ENCODE measurements around the gene GFAP.
A peak's percentile ranks its signal among the peaks of the same experiment; 100 is the strongest.

Gene GFAP

GRCh38 chr17:44900894-44901293, 14.4 kb downstream of the GFAP start:
- Histone ChIP-seq H3K9ac (ENCODE audit: low read length) (no peak overlapping the region), H3F3A (ENCODE audit: insufficient read depth, low read length) (no peaks in the 10 kb centered on the region), H3K79me2 (ENCODE audit: insufficient read depth, low read length) (peaks cover 24% of the 10 kb centered on the region), H3K4me2 (ENCODE audit: low read length) (no peak overlapping the region), H3K4me1 (ENCODE audit: insufficient read depth, low read length, severe bottlenecking) (peaks cover 16% of the 10 kb centered on the region), H3K27ac (ENCODE audit: low read depth, low read length, poor library complexity, severe bottlenecking) (no peak overlapping the region), H3K36me3 (ENCODE audit: insufficient read depth, low read length) (peaks cover 4% of the 10 kb centered on the region; the same call in 1 of the 2 replicates), H3K9me3 (ENCODE audit: low read length) (no peaks in the 10 kb centered on the region), H3K27me3 (ENCODE audit: insufficient read depth, low read length) (0 out of 2 replicates have a peak, but pooled peaks cover 8% of the 10 kb centered on the region), H4K20me1 (ENCODE audit: insufficient read depth, low read length) (no peaks in the 10 kb centered on the region), H2AFZ (ENCODE audit: low read length) (no peak overlapping the region), H3K4me3 (ENCODE audit: low read depth, low read length, poor library complexity, severe bottlenecking) (no peak overlapping the region), H3K9me2 (ENCODE audit: low read depth, low read length) (no peaks in the 10 kb centered on the region)
- TF ChIP-seq EZH2 (IDR thresholded peaks at IDR 0.05; ENCODE audit: borderline replicate concordance, low read length) (no peak), CTCF (IDR thresholded peaks at IDR 0.05; ENCODE audit: low read length) (no peak)

- Histone ChIP-seq H3K9me3 (ENCODE audit: low read length) (no peaks in the 10 kb centered on the region), H3K27me3 (ENCODE audit: insufficient read depth, low read length) (0 out of 2 replicates have a peak, but pooled peaks cover 8% of the 10 kb centered on the region), H3K4me3 (ENCODE audit: low read depth, low read length, poor library complexity, severe bottlenecking) (peak within 1 kb of the TSS; percentile 86), H3F3A (ENCODE audit: insufficient read depth, low read length) (no peaks in the 10 kb centered on the region), H3K4me2 (ENCODE audit: low read length) (peak within 1 kb of the TSS; percentile 83), H2AFZ (ENCODE audit: low read length) (peak within 1 kb of the TSS; percentile 27; the same call in 1 of the 2 replicates), H3K27ac (ENCODE audit: low read depth, low read length, poor library complexity, severe bottlenecking) (peak within 1 kb of the TSS; percentile 78), H3K9me2 (ENCODE audit: low read depth, low read length) (no peaks in the 10 kb centered on the region), H4K20me1 (ENCODE audit: insufficient read depth, low read length) (no peaks in the 10 kb centered on the region), H3K9ac (ENCODE audit: low read length) (peak within 1 kb of the TSS; percentile 91), H3K36me3 (ENCODE audit: insufficient read depth, low read length) (peaks cover 18% of the 10 kb centered on the region), H3K79me2 (ENCODE audit: insufficient read depth, low read length) (peaks cover 25% of the 10 kb centered on the region), H3K4me1 (ENCODE audit: insufficient read depth, low read length, severe bottlenecking) (peaks cover 16% of the 10 kb centered on the region)
- TF ChIP-seq EZH2 (IDR thresholded peaks at IDR 0.05; ENCODE audit: borderline replicate concordance, low read length) (no peak), CTCF (IDR thresholded peaks at IDR 0.05; ENCODE audit: low read length) (no peak)
These were observed 16.1 kb downstream of the GFAP start, which contains the start of gene EFTUD2 for GRCh38 chr17:44899074-44899782. TSS of gene EFTUD2 (minus strand) at chr17:44899445. CDS start at chr17:44894521, 4,924 bp downstream.

- Histone ChIP-seq H2AFZ (ENCODE audit: low read length) (no peak overlapping the region), H3K9me3 (ENCODE audit: low read length) (no peaks in the 10 kb centered on the region), H3K27ac (ENCODE audit: low read depth, low read length, poor library complexity, severe bottlenecking) (peak overlapping the region; percentile 78), H3K4me1 (ENCODE audit: insufficient read depth, low read length, severe bottlenecking) (peaks cover 16% of the 10 kb centered on the region), H3K36me3 (ENCODE audit: insufficient read depth, low read length) (peaks cover 23% of the 10 kb centered on the region), H3F3A (ENCODE audit: insufficient read depth, low read length) (no peaks in the 10 kb centered on the region), H3K27me3 (ENCODE audit: insufficient read depth, low read length) (0 out of 2 replicates have a peak, but pooled peaks cover 8% of the 10 kb centered on the region), H4K20me1 (ENCODE audit: insufficient read depth, low read length) (no peaks in the 10 kb centered on the region), H3K4me3 (ENCODE audit: low read depth, low read length, poor library complexity, severe bottlenecking) (peak overlapping the region; percentile 86), H3K9ac (ENCODE audit: low read length) (peak overlapping the region; percentile 91), H3K4me2 (ENCODE audit: low read length) (peak overlapping the region; percentile 83), H3K79me2 (ENCODE audit: insufficient read depth, low read length) (peaks cover 25% of the 10 kb centered on the region), H3K9me2 (ENCODE audit: low read depth, low read length) (no peaks in the 10 kb centered on the region)
- TF ChIP-seq CTCF (IDR thresholded peaks at IDR 0.05; ENCODE audit: low read length) (no peak), EZH2 (IDR thresholded peaks at IDR 0.05; ENCODE audit: borderline replicate concordance, low read length) (no peak)
These were observed 16.6 kb downstream of the GFAP start for GRCh38 chr17:44898768-44899073.
